GM13976 (cell line): ENCODE results near the gene NOS1AP.
A peak's percentile ranks its signal among the peaks of the same experiment; 100 is the strongest.

ENCODE experiments used
- DNase-seq: peaks from one replicate; pipeline ENCODE4 v3.0.0; 2012; ENCODE audit warnings: low spot score
- in situ Hi-C: fragments of 300-500 bp; cut with MboI; formaldehyde crosslinking; loops from one replicate; pipeline ENCODE4 v1.12.0; 2022; ENCODE audit warnings: low sequenced_read_pairs, mixed read lengths, inconsistent platforms; ENCODE audit not compliant: unreplicated experiment
- TF ChIP-seq, protein P1 (sequence below): IDR thresholded peaks from 2 replicates; pipeline ENCODE4 v1.5.1; 2012; ENCODE audit warnings: borderline replicate concordance, mild to moderate bottlenecking; ENCODE audit not compliant: insufficient read depth; ENCODE audit errors: extremely low read depth, missing control alignments, control extremely low read depth

Gene NOS1AP

DNA sequence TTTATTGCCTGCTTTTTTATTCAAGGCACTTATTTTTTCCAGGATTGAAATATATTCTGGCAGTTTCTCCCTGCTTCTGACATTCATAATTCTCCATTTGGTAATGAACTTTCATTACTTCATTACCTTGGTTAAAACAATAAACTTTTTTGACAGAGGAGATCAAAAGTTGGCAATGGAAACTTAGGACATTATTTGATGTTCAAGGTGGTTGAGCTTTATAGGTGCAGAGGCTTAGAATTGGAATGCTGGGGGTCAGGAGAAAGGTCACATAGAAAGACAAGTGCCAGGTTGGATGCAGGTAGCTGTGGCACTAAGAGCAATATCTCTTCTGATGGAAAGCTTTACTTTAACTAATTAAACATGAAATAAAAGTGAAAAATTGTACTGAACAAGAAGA, 154.8 kb downstream of the NOS1AP start:
- TF ChIP-seq, protein P1, sequence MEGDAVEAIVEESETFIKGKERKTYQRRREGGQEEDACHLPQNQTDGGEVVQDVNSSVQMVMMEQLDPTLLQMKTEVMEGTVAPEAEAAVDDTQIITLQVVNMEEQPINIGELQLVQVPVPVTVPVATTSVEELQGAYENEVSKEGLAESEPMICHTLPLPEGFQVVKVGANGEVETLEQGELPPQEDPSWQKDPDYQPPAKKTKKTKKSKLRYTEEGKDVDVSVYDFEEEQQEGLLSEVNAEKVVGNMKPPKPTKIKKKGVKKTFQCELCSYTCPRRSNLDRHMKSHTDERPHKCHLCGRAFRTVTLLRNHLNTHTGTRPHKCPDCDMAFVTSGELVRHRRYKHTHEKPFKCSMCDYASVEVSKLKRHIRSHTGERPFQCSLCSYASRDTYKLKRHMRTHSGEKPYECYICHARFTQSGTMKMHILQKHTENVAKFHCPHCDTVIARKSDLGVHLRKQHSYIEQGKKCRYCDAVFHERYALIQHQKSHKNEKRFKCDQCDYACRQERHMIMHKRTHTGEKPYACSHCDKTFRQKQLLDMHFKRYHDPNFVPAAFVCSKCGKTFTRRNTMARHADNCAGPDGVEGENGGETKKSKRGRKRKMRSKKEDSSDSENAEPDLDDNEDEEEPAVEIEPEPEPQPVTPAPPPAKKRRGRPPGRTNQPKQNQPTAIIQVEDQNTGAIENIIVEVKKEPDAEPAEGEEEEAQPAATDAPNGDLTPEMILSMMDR: no peak
- no peak for DNase-seq
- in situ Hi-C loops: no loop called here

DNA sequence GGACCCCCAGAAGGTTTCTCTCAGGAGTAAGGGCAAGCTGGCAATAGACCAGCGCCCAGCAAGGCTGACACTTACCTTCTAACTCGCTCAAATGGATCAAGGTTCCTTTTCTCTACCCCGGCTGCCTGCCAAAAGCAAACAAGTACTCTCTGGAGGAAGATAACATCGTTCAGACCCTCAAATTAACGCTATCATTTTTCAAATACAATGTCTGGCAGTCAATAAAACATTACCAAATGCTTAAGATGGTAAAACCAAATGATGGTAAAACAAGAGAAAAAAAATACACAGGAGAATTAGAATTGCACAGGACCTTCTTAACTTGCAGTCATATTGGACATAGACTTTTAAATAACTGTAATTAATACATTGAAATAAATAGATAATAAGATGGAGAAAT, 159.1 kb downstream of the NOS1AP start:
- no peak for DNase-seq
- in situ Hi-C loops: no loop called here
- TF ChIP-seq, protein P1: no peak

DNA sequence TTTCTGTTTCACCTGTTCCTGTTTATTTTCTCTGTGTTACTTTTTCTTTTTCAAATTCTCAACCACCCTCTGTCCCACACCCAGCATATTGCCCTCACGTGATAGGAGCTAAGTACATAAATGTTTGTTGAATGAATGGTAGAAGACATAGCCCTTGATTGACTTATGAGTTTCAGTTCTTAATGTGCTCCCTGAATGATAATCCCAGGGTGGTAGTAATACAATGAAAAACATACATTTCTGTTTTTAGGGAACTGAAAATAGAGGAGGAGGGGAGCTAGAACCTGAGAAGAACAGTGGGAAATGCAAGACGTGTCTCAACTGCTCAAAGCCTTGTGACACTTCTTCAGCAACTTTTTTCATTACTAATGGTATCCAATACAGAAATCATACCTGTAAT, 160.1 kb downstream of the NOS1AP start:
- TF ChIP-seq, protein P1: no peak
- in situ Hi-C loops: no loop called here
- peak; percentile 23 for DNase-seq

DNA sequence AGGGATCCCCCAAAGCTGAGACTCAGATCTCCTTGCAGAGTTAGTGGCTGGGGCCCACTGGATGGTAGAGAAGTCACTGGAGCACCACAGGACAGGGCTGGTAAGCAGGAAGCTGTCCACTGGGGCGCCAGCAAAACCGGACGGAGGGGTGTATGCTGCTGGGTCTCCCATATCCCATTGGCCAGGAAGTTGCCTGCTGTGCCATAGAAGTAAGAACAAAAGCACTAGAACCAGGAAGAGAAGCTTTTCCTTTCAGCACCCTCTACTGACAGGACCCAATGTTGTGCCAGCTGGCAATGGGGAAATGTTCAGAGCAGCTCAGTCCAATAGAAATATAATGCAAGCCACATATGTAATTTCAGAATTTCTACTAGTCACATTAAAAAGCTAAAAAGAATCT, 160.6 kb downstream of the NOS1AP start:
- no peak for DNase-seq
- in situ Hi-C loops: no loop called here
- TF ChIP-seq, protein P1: no peak

DNA sequence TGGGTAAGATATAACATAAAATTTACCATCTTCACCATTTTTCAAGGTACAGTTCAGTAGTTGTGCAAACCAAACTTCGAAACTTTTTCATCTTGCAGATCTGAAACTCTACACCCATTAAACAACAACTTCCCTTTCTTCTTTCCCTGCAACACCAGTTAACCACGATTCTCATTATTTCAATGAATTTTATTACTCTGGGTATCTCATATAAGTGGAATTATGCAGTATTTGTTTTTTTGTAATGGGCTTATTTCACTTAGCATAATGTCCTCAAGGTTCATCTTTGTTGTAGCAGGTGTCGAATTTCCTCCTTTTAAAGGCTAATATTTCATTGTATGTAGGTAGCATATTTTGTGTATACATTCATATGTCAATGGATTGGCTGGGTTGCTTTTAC, 161.0 kb downstream of the NOS1AP start:
- in situ Hi-C loops: no loop called here
- DNase-seq: no peak
- TF ChIP-seq, protein P1: no peak

DNA sequence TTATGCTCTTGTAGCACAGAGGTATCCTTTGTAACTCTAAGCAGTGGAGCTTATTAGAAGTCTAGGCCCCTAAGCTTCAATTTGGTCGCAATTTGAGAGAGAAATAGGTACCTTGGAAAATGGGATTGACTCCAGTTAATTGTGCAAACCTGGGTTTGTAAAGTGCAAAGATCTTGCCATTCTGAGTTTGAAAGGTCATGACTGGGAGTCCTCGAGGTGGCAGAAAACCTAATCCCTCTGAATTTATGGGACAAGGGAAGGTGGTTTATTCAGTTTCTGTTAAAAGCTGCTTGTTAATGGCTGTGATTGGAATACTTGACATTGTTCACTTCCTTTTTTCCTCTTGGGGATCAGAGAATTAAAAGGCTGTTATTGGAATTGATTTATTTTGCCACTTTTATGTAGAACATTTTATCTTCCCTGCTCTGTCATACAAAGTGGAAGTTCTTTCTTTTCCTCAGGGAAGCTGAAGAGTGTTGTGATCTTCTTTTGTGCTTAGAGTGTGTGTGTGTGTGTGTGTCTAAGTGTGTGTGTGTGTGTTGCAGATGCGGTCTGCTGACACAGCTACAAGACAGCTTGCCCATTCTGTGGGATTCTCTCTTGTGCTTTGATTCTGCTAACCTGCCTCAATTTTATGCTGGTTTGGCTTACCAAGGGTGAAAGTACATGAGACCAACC, 162.7 kb downstream of the NOS1AP start:
- in situ Hi-C loops: no loop called here
- TF ChIP-seq, protein P1: no peak
- DNase-seq: no peak
